Choroid plexus epithelial cell (primary cell): ENCODE results near the gene RAB40B.

Experiments
- DNase-seq: peaks from one replicate; pipeline ENCODE4 v3.0.0-alpha.2; 2010; ENCODE audit warnings: low read depth
- H3K4me3 ChIP-seq: 2 replicates; pipeline ENCODE4 v1.5.1; 2011; ENCODE audit warnings: low read depth, mild to moderate bottlenecking, control low read depth, low read length, moderate library complexity
- CTCF ChIP-seq: conservative IDR thresholded peaks from 2 replicates; pipeline ENCODE4 v1.5.1; 2011; ENCODE audit warnings: low read depth, mild to moderate bottlenecking, control low read depth, inconsistent platforms, low read length, moderate library complexity

The RAB40B gene

GRCh38 chr17:82687375-82687861 lies 11.1 kb downstream of the RAB40B start:
- H3K4me3 ChIP-seq = no peak overlapping the region
- TF ChIP-seq CTCF = no peak
- DNase-seq = no peak

DNA sequence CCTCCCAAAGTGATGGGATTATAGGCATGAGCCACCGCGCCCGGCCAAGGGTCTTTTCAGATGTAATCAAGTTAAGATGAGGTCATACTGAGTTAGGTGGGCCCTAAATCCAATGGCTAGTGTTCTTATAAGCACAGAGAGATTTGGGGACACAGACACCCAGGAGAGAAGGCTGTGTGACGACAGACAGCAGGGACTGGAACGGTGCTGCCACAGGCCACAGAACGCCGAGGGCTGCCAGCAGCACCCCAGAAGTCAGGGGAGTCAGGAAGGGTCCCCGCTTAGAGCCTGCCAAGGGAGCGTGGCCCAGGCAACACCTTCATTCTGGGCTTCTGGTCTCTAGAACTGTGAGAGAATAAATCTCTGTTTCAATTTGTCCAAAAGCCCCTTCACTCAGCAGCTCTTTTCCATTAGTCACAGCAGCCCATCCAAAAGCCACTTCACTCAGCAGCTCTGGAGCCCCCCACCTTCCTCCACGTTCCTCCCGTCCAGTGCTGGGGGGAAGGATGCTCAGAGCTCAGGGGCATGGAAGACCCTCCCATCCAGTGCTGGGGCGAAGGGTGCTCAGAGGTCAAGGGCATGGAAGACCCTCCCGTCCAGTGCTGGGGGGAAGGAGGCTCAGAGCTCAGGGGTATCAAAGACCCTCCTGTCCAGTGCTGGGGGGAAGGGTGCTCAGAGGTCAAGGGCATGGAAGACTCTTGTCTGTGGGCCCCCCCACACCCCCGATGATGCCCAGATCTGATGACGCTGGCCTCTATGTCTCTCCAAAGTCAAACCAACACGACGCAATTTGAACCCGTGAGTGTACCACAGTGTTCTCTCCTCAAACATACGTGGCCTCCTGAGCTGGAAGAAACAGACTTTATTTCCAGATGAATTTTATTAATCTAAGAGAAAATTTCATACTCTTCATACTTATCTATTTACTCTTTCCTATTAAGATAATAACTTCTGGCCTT lies 11.9 kb downstream of the RAB40B start:
- H3K4me3 ChIP-seq = no peak overlapping the region
- DNase-seq = no peak
- TF ChIP-seq CTCF = no peak

GRCh38 chr17:82685291-82685690 lies 13.2 kb downstream of the RAB40B start:
- DNase-seq = no peak
- TF ChIP-seq CTCF = no peak
- no peak overlapping the region for H3K4me3 ChIP-seq

GRCh38 chr17:82684228-82684841 lies 14.2 kb downstream of the RAB40B start:
- DNase-seq = no peak
- TF ChIP-seq CTCF = no peak
- H3K4me3 ChIP-seq = no peak overlapping the region

GRCh38 chr17:82683534-82683933 lies 15.0 kb downstream of the RAB40B start:
- H3K4me3 ChIP-seq = no peak overlapping the region
- TF ChIP-seq CTCF = no peak
- DNase-seq = no peak

DNA sequence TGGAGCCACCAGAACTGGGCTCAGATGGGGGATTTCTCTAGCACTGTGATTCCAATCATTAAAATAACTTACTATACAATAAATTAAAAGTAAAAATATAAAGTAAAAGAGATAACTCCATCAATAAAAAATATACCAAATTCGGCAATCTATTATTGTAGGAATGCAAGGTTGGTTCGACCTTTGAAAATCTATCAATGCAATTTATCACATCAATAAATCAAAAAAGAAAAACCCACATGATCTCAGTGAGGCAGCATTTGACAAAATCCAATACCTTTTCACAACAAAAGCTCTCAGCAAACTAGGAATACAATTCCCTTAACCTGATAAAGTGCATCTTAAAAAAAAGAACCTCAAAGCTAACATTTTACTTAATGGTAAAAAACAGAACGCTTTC lies 17.0 kb downstream of the RAB40B start:
- TF ChIP-seq CTCF = no peak
- no peak overlapping the region for H3K4me3 ChIP-seq
- DNase-seq = no peak
